NCI-H345 (cell line): ENCODE data around the gene THUMPD2.
"Not testable (repeated sequence)": the region's sequence is repeated elsewhere in the genome, so short reads cannot be mapped to it uniquely, and the experiment has no call there.

Experiments used
- DNase-seq: peaks from one replicate; lab custom pipeline; 2025; lab: John Stamatoyannopoulos, UW

THUMPD2 gene, protein sequence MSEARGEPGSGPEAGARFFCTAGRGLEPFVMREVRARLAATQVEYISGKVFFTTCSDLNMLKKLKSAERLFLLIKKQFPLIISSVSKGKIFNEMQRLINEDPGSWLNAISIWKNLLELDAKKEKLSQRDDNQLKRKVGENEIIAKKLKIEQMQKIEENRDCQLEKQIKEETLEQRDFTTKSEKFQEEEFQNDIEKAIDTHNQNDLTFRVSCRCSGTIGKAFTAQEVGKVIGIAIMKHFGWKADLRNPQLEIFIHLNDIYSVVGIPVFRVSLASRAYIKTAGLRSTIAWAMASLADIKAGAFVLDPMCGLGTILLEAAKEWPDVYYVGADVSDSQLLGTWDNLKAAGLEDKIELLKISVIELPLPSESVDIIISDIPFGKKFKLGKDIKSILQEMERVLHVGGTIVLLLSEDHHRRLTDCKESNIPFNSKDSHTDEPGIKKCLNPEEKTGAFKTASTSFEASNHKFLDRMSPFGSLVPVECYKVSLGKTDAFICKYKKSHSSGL

DNA sequence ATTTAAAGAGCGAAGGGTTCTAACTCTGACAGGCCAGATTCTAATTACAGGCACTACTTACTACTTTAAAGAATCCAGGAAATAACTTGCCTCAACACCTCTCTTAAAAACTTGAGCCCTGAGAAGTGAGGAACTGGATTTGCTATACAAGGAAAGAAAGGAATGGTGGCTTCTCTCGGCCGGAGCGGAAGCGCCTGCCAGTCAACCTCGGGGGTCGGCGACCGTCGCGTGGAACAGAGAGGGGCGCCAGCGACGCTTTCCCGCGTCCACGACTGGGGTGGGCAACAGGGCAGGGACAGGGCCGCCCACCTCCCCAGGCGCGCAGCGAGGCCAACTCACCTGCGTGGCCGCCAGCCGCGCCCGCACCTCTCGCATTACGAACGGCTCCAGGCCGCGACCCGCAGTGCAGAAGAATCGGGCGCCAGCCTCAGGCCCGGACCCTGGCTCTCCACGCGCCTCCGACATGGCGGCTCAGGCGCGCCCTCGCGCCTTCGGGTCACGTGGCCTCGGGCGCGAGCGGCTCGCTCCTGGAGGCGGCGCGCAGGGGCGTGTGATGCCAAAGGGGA is at the start of gene THUMPD2:
TSS of gene THUMPD2 (minus strand) at position 484 of the 566 bp plus-strand sequence. CDS start at position 465, 19 bp downstream.
- DNase-seq: peak; percentile 88

DNA sequence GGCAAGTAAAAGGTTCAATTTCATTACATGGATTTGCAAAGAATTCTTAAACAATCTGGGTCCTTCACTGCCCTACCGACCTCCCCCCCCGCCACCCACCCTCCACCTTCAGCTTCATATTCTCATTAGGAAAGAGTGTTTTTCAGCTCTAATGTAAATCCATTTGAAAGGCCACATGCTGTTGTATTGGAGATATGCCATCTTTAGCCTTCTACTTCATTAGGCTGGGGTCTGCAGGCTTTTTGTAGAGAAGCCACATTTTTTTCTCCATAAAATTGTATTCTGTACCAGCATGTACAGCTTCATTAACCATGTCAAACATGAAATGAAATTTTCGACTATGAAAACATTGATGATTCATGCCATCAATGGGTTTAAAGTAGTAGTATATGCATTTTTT is 42.8 kb upstream of the THUMPD2 start:
- no peak for DNase-seq

DNA sequence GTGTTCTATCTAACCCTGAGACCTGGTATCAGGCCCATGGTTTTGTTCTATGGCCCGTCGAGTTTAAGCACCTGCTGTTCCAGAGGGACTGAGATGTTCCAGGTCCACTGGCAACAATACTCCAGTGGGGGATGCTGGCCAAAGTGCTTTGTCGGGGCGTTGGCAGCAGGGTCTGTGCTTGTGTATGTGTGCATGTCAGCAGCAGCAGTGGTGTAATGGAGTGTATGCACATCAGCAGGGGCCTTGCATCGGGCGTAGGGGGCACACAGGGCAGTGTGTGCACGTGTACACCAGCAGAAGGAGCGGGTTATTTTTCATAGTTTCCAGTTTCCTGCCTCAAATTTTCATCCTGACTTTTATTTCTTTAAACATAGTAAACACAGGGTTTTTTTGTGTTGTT is 37.8 kb upstream of the THUMPD2 start:
- no peak for DNase-seq

DNA sequence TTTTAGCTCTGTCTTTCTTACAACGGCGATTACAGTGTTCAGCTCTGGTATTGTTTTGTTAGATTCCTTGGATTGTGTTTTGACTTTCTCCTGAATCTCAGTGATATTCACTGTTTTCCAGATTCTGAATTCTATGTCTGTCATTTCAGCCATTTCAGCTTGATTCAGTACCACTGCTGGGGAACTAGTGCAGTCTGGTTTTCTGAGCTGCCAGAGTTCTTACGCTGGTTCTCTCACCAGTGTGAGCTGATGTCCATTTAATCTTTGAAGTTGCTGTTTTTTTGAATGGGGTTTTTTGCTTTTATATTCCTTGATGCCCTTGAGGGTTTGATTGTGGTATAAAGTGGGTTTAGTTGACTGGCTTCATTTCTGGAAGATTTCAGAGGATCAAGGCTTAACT is 37.4 kb upstream of the THUMPD2 start:
- no peak for DNase-seq

DNA sequence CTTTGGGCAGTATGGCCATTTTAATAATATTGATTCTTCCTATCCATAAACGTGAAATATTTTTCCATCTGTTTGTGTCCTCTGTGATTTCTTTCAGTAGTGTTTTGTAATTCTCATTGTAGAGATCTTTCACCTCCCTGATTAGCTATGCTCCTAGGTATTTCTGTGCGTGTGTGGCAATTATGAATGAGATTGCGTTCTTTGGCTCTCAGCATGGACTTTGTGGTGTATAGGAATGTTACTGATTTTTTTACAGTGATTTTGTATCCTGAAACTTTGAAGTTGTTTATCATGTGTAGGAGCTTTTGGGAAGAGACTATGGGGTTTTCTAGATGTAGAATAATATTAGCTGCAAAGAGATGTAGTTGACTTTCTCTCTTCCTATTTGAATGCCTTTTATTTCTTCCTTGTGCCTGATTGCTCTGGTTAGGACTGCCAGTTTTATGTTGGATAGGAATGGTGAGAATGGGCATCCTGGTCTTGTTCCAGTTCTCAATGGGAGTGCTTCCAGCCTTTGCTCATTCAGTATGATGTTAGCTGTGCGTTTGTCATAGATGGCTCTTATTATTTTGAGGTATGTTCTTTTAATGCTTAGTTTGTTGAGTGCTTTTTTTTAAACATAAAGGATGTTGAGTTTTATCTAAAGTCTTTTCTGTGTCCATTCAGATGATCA is 27.0 kb upstream of the THUMPD2 start:
- DNase-seq: no peak

DNA sequence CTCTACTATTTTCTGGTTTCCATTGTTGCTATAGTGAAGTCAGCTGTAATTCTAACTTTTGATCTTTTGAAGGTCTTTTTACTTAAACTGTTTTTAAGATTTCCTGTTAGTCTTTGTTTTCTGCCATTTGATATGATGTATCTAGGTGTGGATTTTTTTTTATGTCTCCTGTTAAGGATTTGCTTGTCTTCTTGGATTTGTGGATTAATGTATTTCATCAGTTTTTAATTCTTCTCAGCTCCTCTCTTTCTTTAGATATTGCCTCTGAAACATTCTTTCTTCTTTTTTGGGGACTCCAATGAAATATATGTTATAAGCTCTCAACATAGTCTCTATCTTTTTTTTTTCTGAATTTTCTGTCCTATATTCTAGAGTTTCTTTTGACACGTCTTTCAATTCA is 24.8 kb upstream of the THUMPD2 start:
- no peak for DNase-seq

DNA sequence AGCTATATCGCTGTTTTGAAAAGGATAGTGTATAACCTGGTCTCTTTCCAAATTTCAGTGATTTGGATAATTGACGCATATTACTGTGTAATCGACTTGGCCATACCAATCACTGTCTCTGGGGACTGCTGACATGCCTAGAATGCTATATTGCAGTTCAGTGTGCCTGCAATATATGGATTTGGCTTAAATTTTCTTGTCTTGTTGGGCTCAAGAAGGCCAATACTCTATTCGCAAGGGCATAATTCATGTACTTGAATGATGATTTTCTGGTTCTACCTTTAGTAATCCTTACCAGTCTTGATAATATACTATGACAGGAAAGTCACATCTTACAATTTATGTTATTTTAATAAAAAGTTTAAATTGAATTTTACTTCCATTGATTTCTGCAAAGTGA is 21.7 kb upstream of the THUMPD2 start:
- no peak for DNase-seq

DNA sequence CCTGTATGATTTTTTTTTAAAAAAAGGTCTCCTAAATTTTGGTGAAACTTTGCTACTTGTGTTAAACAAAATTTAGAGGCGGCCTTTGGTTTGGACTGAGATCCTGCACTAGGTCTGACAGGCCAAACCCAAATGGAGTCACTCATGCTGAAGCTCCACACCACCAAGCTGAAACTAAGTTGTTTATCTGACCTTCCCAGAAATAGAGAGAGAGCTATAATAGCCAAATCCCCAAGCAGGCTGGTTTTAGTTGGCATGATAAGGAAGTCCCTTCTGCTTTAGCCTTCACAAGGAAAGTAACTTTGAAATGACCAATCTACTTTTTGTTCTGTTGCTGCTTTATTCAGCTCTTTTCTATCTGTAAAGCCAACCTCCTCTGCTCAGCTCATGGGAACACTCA is 17.1 kb upstream of the THUMPD2 start:
- no peak for DNase-seq

DNA sequence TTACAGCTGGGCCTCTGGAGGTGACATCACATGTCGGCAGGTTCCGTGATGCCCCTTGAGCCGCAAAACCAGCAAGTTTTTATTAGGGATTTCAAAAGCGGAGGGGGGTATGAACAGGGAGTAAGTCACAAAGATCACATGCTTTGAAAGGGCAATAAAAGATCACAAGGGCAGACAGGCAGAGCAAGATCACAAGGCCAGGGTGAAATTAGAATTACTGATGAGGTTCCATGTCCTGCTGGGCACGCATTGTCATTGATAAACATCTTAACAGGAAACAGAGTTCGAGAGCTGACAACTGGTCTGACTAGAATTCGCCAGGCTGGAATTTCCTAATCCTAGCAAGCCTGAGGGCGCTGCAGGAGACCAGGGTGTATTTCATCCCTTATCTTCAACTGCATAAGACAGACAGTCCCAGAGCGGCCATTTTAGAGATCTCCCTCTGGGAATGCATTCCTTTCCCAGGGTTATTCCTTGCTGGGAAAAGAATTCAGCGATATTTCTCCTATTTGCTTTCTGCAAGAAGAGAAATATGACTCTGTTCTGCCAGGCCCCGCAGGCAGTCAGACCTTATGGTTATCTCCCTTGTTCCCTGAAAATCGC is 11.3 kb upstream of the THUMPD2 start:
- DNase-seq: not testable (repeated sequence)

DNA sequence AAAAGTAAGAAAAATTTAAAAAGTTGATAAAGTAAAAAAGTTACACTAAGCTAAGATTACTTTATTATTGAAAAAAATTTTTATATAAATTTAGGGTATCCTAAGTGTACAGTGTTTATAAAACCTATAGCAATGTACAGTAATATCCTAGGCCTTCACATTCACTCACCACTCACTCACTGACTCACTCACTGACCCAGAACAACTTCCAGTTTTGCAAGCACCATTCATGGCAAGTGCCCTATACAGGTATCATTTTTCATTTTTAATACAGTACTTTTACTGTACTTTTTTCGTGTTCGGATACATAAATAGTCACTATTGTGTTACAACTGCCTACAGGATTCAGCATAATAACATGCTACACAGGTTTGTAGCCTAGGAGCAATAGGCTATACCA is 8.9 kb upstream of the THUMPD2 start:
- no peak for DNase-seq

DNA sequence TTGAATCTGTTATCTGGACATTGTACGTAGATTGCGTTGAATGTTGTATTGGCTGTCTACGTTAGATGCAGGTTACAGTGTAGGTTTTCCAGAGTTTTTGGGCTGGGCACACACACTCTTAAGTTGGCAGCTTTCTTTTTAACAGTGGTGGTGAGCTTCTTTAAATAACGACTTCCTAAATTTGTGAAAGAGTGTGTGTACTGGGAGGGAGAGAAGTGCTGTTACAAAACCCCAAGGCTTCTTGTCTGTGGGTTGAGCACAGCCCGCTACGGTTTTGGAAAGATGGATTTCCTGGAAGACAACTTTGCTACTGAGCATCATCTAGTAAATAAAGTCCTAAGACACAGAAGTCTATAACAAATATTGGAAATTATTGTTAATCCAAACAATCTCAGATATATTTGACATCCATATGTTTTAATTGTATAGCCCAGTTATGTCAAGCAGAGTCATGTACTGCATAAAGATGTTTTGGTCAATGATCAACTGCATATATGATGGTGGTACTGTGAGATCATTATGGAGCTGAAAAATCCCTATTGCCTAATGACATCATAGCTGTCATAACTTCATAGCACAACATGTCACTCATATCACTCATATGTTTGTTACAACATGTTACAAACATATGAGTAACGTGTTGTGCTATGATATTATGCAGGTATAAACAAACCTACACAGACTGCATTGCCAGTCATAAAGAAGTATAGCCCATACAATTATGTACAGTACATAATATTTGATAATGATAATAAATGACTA is 7.9 kb upstream of the THUMPD2 start:
- no peak for DNase-seq

DNA sequence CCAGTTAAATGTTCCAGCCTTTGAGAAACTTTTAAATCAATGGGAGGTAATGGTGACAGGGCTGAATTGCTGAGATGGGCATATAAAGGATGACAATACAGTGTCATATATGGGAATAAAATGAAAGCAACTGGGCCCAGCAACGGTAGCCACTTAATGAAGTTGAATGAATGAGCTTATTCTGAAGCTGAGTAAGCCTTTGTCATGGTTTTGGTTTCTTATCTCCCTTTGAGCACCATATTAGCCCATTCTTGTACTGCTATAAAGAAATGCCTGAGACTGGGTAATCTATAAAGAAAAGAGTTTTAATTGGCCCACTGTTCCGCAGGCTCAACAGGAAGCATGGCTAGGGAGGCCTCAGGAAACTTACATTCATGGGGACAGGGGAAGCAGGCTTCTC is 3.5 kb upstream of the THUMPD2 start:
- no peak for DNase-seq

DNA sequence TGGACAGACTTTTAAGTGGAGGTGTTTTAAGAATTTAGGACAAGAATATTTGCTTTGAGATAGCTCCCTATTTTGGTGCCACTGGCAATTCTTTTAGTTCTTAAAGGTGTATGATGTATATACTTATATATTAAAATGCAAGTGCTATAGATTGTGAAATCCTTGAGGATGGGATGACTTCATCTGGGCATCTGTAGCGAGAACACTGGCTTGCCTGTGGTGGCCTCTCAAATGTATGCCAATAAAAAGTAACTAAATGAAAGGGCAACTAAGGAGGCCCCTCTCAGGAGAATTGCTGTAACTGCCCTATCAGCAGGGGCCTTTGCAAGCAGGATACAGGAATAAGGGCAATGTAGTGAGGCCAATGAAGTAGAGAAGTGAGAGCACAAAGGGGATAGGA is 2.6 kb upstream of the THUMPD2 start:
- no peak for DNase-seq

DNA sequence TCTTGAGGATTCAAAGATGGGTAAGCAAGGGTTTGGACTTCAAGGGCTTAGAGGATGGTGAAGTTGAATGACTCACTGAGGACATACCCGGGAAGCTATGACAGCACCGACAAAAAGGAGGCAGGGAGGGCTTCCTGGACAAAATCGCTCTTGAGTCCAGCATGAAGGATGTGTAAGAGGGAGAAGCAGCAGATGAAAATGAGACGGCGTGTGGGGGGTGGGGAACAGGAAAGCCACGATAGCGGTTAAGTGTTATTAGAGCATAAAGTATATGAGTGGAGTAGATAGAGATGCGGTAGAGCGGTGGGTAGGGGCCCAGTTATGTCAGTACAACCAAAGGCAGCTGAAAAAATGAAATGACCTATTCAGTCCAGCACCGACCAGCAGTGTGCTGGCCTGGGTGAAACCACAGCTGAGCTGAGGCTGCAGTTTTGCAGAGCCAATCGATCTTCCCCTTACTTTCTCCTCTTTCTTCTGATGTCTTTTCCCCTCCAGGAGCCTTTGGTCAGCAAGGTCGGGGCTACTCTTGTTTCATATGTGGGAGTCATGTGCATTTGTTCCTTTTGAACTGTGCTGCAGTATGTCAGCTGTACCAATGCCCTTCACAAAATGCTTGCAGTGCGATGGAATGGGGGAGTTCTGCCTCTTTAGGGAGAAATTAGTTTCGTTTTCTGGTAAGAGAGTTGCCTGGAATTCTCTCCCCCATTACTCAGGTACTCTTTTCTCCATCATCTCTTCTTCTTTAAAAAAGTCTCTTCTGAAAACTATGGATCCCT is 2.0 kb upstream of the THUMPD2 start:
- no peak for DNase-seq

DNA sequence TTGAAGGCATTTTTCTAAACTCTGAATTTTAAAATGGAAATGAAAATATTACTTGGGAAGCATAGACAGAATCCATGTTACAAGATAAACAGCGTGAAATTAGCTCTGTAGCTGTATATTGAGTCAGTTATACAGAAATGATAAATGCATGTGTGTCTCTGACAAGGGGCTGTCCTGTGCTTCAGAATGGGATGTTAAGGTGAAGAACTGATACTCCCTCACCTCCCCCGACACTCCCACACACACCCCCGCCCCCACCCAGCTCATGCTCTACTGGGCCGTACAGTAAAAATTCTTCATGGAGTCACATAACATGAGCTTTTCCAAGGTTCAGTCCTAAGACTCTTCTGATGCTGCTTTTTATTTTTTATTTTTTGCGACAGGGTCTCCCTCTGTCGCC is 869 bp upstream of the THUMPD2 start:
- DNase-seq: no peak

DNA sequence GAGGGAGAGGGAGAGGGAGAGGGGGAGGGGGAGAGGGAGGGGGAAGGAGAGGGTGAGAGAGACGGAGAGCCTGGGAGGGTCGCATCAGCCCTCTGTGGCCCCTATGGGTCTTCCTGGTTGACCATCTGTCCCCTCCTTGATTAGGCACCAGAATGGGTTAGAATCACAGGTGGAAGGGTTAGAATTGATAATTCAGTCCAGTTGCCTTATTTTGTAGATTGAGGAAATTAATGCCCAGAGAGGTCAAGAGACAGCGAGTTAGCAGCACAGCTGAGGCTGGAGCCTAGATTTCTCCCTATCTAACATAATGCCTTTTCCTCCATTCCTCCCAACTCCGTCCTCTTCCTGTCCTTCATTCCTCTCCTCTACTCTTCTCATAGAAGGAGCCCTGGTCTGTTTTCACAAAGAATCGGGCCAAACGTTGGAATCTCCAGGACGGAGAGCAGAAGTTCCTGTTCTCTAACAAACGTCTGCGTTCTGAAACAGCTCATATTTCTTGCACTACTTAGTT is 338 bp upstream of the THUMPD2 start:
- no peak for DNase-seq

DNA sequence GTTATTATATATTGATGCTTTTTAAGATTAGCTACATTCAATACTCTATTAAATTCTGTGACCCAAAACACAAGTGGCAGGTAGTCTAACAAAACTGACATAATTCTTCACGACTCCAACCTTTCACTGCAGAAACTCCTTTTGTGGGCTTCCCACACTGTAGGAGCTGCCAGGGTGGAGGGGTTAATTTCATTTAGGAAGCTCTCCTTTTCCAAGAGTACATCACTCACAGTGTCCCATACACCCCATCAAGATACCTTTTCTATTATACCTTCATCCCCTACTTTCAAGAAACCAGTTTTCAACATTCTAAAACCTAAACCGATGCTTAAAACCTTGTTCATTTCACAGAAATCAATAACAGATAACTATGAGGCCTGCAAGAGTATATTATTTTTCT is 825 bp downstream of the THUMPD2 start:
- DNase-seq: no peak

DNA sequence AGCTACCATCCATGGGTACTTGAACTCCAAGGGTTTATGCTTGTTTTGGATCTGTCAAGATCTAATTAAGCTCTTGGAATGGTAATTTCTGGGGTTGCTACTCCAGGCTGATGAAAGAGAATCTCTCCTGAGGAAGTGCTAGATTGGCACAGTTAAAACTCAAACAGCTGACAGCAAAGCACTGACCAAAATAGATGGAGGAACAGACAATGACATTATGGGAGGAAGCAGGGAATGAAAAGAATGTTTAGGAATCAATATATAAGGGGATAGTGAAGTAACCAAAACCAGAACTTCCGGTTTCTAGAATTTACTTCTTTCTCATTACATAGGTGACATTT is 6.3 kb downstream of the THUMPD2 start:
- no peak for DNase-seq

DNA sequence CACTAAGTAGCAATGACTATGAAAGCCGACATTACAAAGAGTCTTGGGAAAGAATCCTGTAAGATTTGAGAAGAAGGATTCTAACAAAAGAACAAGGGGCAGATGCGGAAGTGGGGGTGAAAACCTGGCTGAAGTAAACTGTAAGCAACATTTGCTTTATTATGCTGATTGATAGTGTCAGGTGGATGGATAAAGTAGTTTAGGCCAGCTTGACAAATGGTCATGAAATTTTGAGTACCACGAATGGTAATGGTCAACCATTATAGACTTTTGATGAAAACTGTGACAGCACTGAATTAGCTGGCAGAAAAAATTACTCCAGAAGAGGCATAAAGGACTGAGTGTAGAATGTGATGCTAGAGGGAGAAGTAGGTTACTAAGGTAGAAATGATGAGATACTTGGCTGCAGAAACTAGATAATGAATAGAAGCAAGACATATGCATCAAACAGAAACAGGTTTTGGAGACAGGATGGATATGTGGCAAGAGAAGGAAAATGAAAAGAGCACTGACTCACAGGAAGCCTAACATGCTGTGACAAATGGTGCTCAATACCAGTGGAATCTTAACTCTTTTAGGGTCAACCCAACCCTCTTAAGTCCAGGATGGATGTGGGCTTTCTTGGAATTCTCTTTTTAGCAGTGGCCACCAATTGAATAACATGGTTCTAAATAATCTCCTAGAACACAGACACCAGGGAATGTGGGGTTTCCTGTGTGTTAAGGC is 6.8 kb downstream of the THUMPD2 start:
- DNase-seq: no peak

DNA sequence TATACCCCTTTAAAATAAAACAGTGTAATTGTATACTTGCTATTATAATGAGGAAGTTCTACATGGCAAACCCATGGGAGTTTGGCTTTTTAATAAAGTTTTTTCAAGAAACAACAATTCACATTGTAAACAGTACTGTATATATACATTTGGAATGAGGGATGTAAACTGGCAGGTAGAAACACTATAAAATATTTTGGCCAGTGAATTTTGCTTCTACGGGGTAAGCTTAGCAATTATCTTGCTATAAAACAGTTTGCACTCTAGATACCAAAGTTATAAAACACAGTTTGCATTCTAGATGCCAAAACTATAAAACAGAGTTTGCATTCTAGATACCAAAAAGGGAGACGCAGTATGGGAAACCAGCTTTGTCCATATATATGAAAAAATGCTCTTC is 16.6 kb downstream of the THUMPD2 start:
- DNase-seq: no peak
